K562 treated with DMSO at 1 percent for 24 hours (cell line): Measurements from ENCODE around the gene PRELID2. TPM values are rescaled to one million over a fixed set of nuclear protein-coding genes. Genes with fewer than 3 reads are reported as not detected.

ENCODE experiments used
- total RNA-seq: library from RNA; unstranded; fragments of 300-600 nt; gene quantifications from 2 replicates; pipeline ENCODE4 v1.2.3, GENCODE V29; 2022; ENCODE audit warnings: low read depth; ENCODE audit not compliant: insufficient read depth

Gene PRELID2
- 9.9 and 10.2 TPM in 2 replicates for total RNA-seq

GRCh38 chr5:145834917-145835847, at the start of gene PRELID2:
PRELID2 (minus strand) TSS chr5:145835342; CDS start chr5:145835251, 91 bp downstream.

GRCh38 chr5:145872914-145873313, 37.8 kb upstream of the PRELID2 start, which contains the start of gene GRXCR2:
GRXCR2 (minus strand) TSS chr5:145873014; CDS start chr5:145872968, 46 bp downstream.

Other genes starting within 250 kb of the PRELID2 start
- gene GRXCR2, start 37.7 kb upstream of the PRELID2 start, total RNA-seq, result not detected in 2 replicates
- not detected in 2 replicates for gene SH3RF2, start 101.2 kb upstream of the PRELID2 start, total RNA-seq